H1 (cell line): ENCODE data around the gene COL6A3. TPM values are rescaled to one million over a fixed set of nuclear protein-coding genes. Genes with fewer than 3 reads are reported as not detected.

ENCODE experiments used
- CTCF ChIA-PET: fragments of 300-600 bp; sonication (Branson Sonifier 250); formaldehyde crosslinking; loops from one replicate; lab custom pipeline; 2021; ENCODE audit not compliant: partially characterized antibody; lab: Charles Lee
- POLR2A ChIA-PET: fragments of 300-600 bp; sonication (Branson Sonifier 250); formaldehyde crosslinking; loops from one replicate; lab custom pipeline; 2021; ENCODE audit warnings: inconsistent platforms; ENCODE audit not compliant: partially characterized antibody; lab: Charles Lee
- DNase-seq, 2 experiments: peaks; one replicate each; pipeline versions ENCODE4 v3.0.0 to v3.0.0-alpha.2; 2010 to 2022; ENCODE audit warnings: low spot score in 2 of 2, low read depth in 1 of 2, mixed read lengths in 1 of 2
- FAIRE-seq: peaks from 2 replicates; lab custom pipeline; 2011; peaks lifted over from hg19 to GRCh38; lab: Jason Lieb, UNC
- H2AFZ ChIP-seq: 2 replicates; pipeline ENCODE4 v1.8.1; 2012; ENCODE audit warnings: low read length, inconsistent platforms
- H2AK5ac ChIP-seq: 2 replicates; pipeline ENCODE4 v1.6.1; 2013; ENCODE audit warnings: low read depth, low read length
- H2BK120ac ChIP-seq: replicated peaks from 2 replicates; pipeline ENCODE3; 2013; ENCODE audit warnings: low read depth, low read length, inconsistent platforms
- H2BK12ac ChIP-seq: 2 replicates; pipeline ENCODE4 v1.6.1; 2013; ENCODE audit warnings: low read depth, low read length
- H2BK15ac ChIP-seq: 2 replicates; pipeline ENCODE4 v1.6.1; 2013; ENCODE audit warnings: low read length
- H2BK20ac ChIP-seq: 2 replicates; pipeline ENCODE4 v1.6.1; 2013; ENCODE audit warnings: low read length
- H2BK5ac ChIP-seq: 2 replicates; pipeline ENCODE4 v1.6.1; 2013; ENCODE audit warnings: low read depth, low read length
- H3K14ac ChIP-seq: 2 replicates; pipeline ENCODE4 v1.6.1; 2013; ENCODE audit warnings: inconsistent platforms; ENCODE audit not compliant: insufficient read length
- H3K18ac ChIP-seq: 2 replicates; pipeline ENCODE4 v1.6.1; 2013; ENCODE audit warnings: low read length; ENCODE audit errors: extremely low read depth
- H3K23ac ChIP-seq: 2 replicates; pipeline ENCODE4 v1.6.1; 2013; ENCODE audit warnings: inconsistent platforms; ENCODE audit not compliant: insufficient read length
- H3K23me2 ChIP-seq: 2 replicates; pipeline ENCODE4 v1.6.1; 2013; ENCODE audit warnings: low read depth, low read length
- H3K27ac ChIP-seq: 2 replicates; pipeline ENCODE4 v1.6.1; 2011; ENCODE audit warnings: low read depth, low read length, inconsistent platforms
- H3K27me3 ChIP-seq, 4 experiments: replicated peaks in 1 of 4; 1 replicate in 1 of 4; 2 replicates in 3 of 4; pipeline versions ENCODE4 v1.6.1 to v1.8.1; 2011 to 2013; ENCODE audit warnings: low read length in 3 of 4, mild to moderate bottlenecking in 3 of 4, inconsistent platforms in 2 of 4, mixed read lengths in 2 of 4, moderate library complexity in 1 of 4; ENCODE audit not compliant: control insufficient read depth in 3 of 4, insufficient read depth in 3 of 4; ENCODE audit errors: extremely low read depth in 1 of 4
- H3K36me3 ChIP-seq, 4 experiments: 2 replicates each; pipeline versions ENCODE4 v1.6.1 to v1.8.1; 2011 to 2013; ENCODE audit warnings: mild to moderate bottlenecking in 4 of 4, low read length in 3 of 4, moderate library complexity in 2 of 4, control low read depth in 1 of 4, inconsistent platforms in 1 of 4; ENCODE audit not compliant: insufficient read depth in 4 of 4, control insufficient read depth in 2 of 4
- H3K4ac ChIP-seq: replicated peaks from 2 replicates; pipeline ENCODE3; 2013; ENCODE audit warnings: low read length, low read depth, mixed read lengths, inconsistent platforms; ENCODE audit not compliant: insufficient read length
- H3K4me1 ChIP-seq, 4 experiments: replicated peaks in 1 of 4; 1 replicate in 1 of 4; 2 replicates in 3 of 4; pipeline versions ENCODE4 v1.6.1 to v1.8.1; 2011 to 2013; ENCODE audit warnings: low read length in 3 of 4, inconsistent platforms in 2 of 4, mixed read lengths in 1 of 4; ENCODE audit not compliant: insufficient read depth in 4 of 4, control insufficient read depth in 3 of 4
- H3K4me2 ChIP-seq, 2 experiments: 2 replicates each; pipeline versions ENCODE4 v1.6.1 to v1.8.1; 2011 to 2013; ENCODE audit warnings: low read depth in 2 of 2, low read length in 2 of 2, control low read depth in 1 of 2, inconsistent platforms in 1 of 2, mild to moderate bottlenecking in 1 of 2; ENCODE audit not compliant: insufficient read depth in 1 of 2
- H3K4me3 ChIP-seq, 4 experiments: fragments of 200-600, 300-600 bp in 1 of 4; sonication (generic), shearing (Covaris generic), sonication (Bioruptor Twin) in 1 of 4; 2 replicates each; pipeline versions ENCODE4 v1.5.1 to v1.8.1; 2011 to 2016; ENCODE audit warnings: low read length in 4 of 4, low read depth in 3 of 4, control low read depth in 2 of 4, inconsistent platforms in 2 of 4, mild to moderate bottlenecking in 2 of 4, mixed read lengths in 1 of 4, moderate library complexity in 1 of 4; ENCODE audit not compliant: insufficient read depth in 2 of 4; ENCODE audit errors: extremely low read depth in 1 of 4
- H3K56ac ChIP-seq: replicated peaks from 2 replicates; pipeline ENCODE3; 2013; ENCODE audit warnings: low read depth, mild to moderate bottlenecking, mixed read lengths, low read length, inconsistent platforms; ENCODE audit not compliant: insufficient read length
- H3K79me1 ChIP-seq: 2 replicates; pipeline ENCODE4 v1.6.1; 2013; ENCODE audit warnings: low read depth, low read length, control low read depth
- H3K79me2 ChIP-seq, 2 experiments: 2 replicates each; pipeline versions ENCODE4 v1.6.1 to v1.8.1; 2012 to 2013; ENCODE audit warnings: low read length in 2 of 2, mild to moderate bottlenecking in 2 of 2, inconsistent platforms in 1 of 2; ENCODE audit not compliant: insufficient read depth in 2 of 2, control insufficient read depth in 1 of 2
- H3K9ac ChIP-seq, 4 experiments: replicated peaks in 1 of 4; 1 replicate in 1 of 4; 2 replicates in 3 of 4; pipeline versions ENCODE4 v1.6.1 to v1.8.1; 2011 to 2013; ENCODE audit warnings: low read depth in 3 of 4, low read length in 3 of 4, control low read depth in 2 of 4, mild to moderate bottlenecking in 2 of 4, moderate library complexity in 2 of 4, inconsistent platforms in 1 of 4; ENCODE audit errors: extremely low read depth in 1 of 4
- H3K9me3 ChIP-seq, 2 experiments: 2 replicates each; pipeline versions ENCODE4 v1.6.1 to v1.8.1; 2012 to 2013; ENCODE audit warnings: mild to moderate bottlenecking in 2 of 2, moderate library complexity in 2 of 2, control low read depth in 1 of 2, inconsistent platforms in 1 of 2, low read depth in 1 of 2, low read length in 1 of 2, mixed read lengths in 1 of 2; ENCODE audit not compliant: insufficient read depth in 2 of 2
- H4K20me1 ChIP-seq, 2 experiments: replicated peaks in 1 of 2; 2 replicates each; pipeline versions ENCODE3 to v1.8.1; 2011 to 2013; ENCODE audit warnings: inconsistent platforms in 2 of 2, low read length in 2 of 2, mild to moderate bottlenecking in 1 of 2; ENCODE audit not compliant: insufficient read depth in 2 of 2, control insufficient read depth in 1 of 2
- H4K5ac ChIP-seq: 2 replicates; pipeline ENCODE4 v1.6.1; 2013; ENCODE audit warnings: low read length, low read depth, mixed read lengths, inconsistent platforms; ENCODE audit not compliant: insufficient read length
- H4K8ac ChIP-seq: 2 replicates; pipeline ENCODE4 v1.8.0; 2013; ENCODE audit warnings: mild to moderate bottlenecking, moderate library complexity, low read length, inconsistent platforms; ENCODE audit not compliant: insufficient read depth; ENCODE audit errors: extremely low read depth
- H4K91ac ChIP-seq: replicated peaks from 2 replicates; pipeline ENCODE3; 2013; ENCODE audit warnings: low read length, mixed read lengths, inconsistent platforms; ENCODE audit not compliant: insufficient read length
- ASH2L ChIP-seq: fragments of 200-600, 300-600 bp; sonication (generic); IDR thresholded peaks from one replicate; pipeline ENCODE4 v1.7.1; 2017; ENCODE audit warnings: low read length
- BCL11A ChIP-seq, 2 experiments: IDR thresholded peaks; one replicate each; pipeline ENCODE4 v1.6.1; 2011; ENCODE audit warnings: low read depth in 2 of 2, low read length in 2 of 2, mild to moderate bottlenecking in 2 of 2
- BRCA1 ChIP-seq: IDR thresholded peaks from 2 replicates; pipeline ENCODE4 v1.6.1; 2012; ENCODE audit warnings: low read depth, low read length, improper control_type of control experiment
- CBX5 ChIP-seq: fragments of 300-800, 300-1000 bp; sonication (generic); IDR thresholded peaks from 2 replicates; pipeline ENCODE4 v1.7.1; 2016; ENCODE audit warnings: antibody characterized with exemption, low read length, low read depth
- CEBPB ChIP-seq: IDR thresholded peaks from 2 replicates; pipeline ENCODE4 v1.6.1; 2012; ENCODE audit warnings: low read depth, low read length
- CREB1 ChIP-seq: IDR thresholded peaks from 2 replicates; pipeline ENCODE4 v1.6.1; 2012; ENCODE audit warnings: inconsistent platforms
- HDAC6 ChIP-seq: IDR thresholded peaks from one replicate; pipeline ENCODE4 v1.7.1; 2012; ENCODE audit warnings: low read depth, mild to moderate bottlenecking, inconsistent platforms, low read length, moderate library complexity
- KDM4A ChIP-seq: IDR thresholded peaks from one replicate; pipeline ENCODE4 v1.7.1; 2012; ENCODE audit warnings: low read depth, mild to moderate bottlenecking, moderate library complexity, low read length, inconsistent platforms; ENCODE audit not compliant: severe bottlenecking
- MAX ChIP-seq: IDR thresholded peaks from 2 replicates; pipeline ENCODE4 v1.6.1; 2012; ENCODE audit warnings: inconsistent platforms
- PHF8 ChIP-seq: fragments of 200-600 bp; sonication (generic); conservative IDR thresholded peaks from 2 replicates; pipeline ENCODE4 v1.7.1; 2012; ENCODE audit warnings: low read depth, mild to moderate bottlenecking, inconsistent platforms, low read length, moderate library complexity
- SAP30 ChIP-seq: fragments of 300-600 bp; sonication (generic); IDR thresholded peaks from 2 replicates; pipeline ENCODE4 v1.7.1; 2012; ENCODE audit warnings: low read length, moderate library complexity, mild to moderate bottlenecking, inconsistent platforms; ENCODE audit not compliant: insufficient read depth, insufficient replicate concordance
- SIN3A ChIP-seq, 2 experiments: IDR thresholded peaks in 1 of 2; conservative IDR thresholded peaks in 1 of 2; 2 replicates each; pipeline ENCODE4 v1.6.1; 2011 to 2012; ENCODE audit warnings: low read length in 2 of 2, improper control_type of control experiment in 1 of 2, low read depth in 1 of 2, mild to moderate bottlenecking in 1 of 2
- SP2 ChIP-seq: IDR thresholded peaks from 2 replicates; pipeline ENCODE4 v1.6.1; 2012; ENCODE audit warnings: mild to moderate bottlenecking, low read length, inconsistent platforms
- SUZ12 ChIP-seq: fragments of 200-600 bp; sonication (generic); IDR thresholded peaks from 2 replicates; pipeline ENCODE4 v1.6.1; 2012; ENCODE audit warnings: mild to moderate bottlenecking, inconsistent platforms, low read length, moderate library complexity, mixed read lengths
- TEAD4 ChIP-seq: IDR thresholded peaks from 2 replicates; pipeline ENCODE4 v1.6.1; 2012; ENCODE audit warnings: low read depth, low read length, inconsistent platforms, mixed read lengths
- WGBS, 2 experiments: shearing (Covaris generic) in 1 of 2; methylation state at CpG; one replicate each; pipeline versions ENCODE4 v1.1.6 to v1.1.7; 2013 to 2015; ENCODE audit warnings: low lambda C conversion rate in 2 of 2, mixed read lengths in 2 of 2, inconsistent platforms in 1 of 2, low coverage in 1 of 2, missing lambda C conversion rate in 1 of 2; ENCODE audit not compliant: insufficient replicate concordance in 2 of 2, insufficient coverage in 1 of 2, insufficient read length in 1 of 2; ENCODE audit errors: extremely low coverage in 1 of 2, missing lambda C conversion rate in 1 of 2; 5-methylcytosine and 5-hydroxymethylcytosine counted together
- polyA plus RNA-seq, 7 experiments: library from polyadenylated mRNA; depleted of rRNA in 3 of 7; stranded (reverse) in 5 of 7; unstranded in 2 of 7; fragments of >200 nt in 5 of 7; fragments of 200-250 nt in 2 of 7; gene quantifications; 1 replicate in 5 of 7; 2 replicates in 1 of 7; 4 replicates in 1 of 7; pipeline versions ENCODE4 v1.2.1 to v1.2.3, GENCODE V29; 2011 to 2013; ENCODE audit warnings: missing spikeins in 2 of 7, mixed read lengths in 2 of 7
- total RNA-seq: library from RNA; stranded (reverse); fragmentation: NEBNext Ultra II Directional; extraction: Animal tissue kit (Norgen Biotek cat#: 25700); gene quantifications from 2 replicates; pipeline ENCODE4 v1.2.1, GENCODE V29; 2021

Gene COL6A3
- total and polyA plus RNA-seq, 2 of the 8 experiments (the other 6 are each of a cell fraction or from before 2014, with no cell fraction given): 1.2 to 3.4 TPM

- Histone ChIP-seq H4K5ac (no peak overlapping the region), H3K9me3 (no peaks in the 10 kb centered on the region), H4K20me1 (no peaks in the 10 kb centered on the region), H2BK12ac (no peak overlapping the region), H2AK5ac (no peak overlapping the region), H3K4ac (no peak overlapping the region), H3K14ac (no peak overlapping the region), H4K91ac (no peak overlapping the region), H3K79me2 (no peaks in the 10 kb centered on the region), H4K8ac (no peak overlapping the region), H2BK15ac (no peak overlapping the region), H3K9ac (no peak overlapping the region), H2BK5ac (no peak overlapping the region), H3K27ac (no peak overlapping the region), H3K56ac (no peak overlapping the region), H3K79me1 (no peaks in the 10 kb centered on the region), H3K36me3 (no peaks in the 10 kb centered on the region), H3K23ac (no peak overlapping the region), H3K18ac (no peak overlapping the region), H3K23me2 (no peaks in the 10 kb centered on the region), H3K27me3 (no peaks in the 10 kb centered on the region), H2BK20ac (no peak overlapping the region), H3K4me1 (no peaks in the 10 kb centered on the region), H3K4me3 (no peak overlapping the region), H2BK120ac (no peak overlapping the region), H2AFZ (no peak overlapping the region), H3K4me2 (no peak overlapping the region)
- CTCF ChIA-PET: interaction anchor here (0.7 to 2.2 kb wide), 6 partner anchors 10 to 228 kb away, joined by 3 to 8 read pairs (median 4); no protein-coding TSS in a partner anchor
- whole genome bisulfite sequencing, 2 experiments: 95% methylated on average over 4 of the region's 4 CpGs; no CpG with 5 or more reads in 1 of the 2 experiments
- DNase-seq (no peak), FAIRE-seq (no peak)
- POLR2A ChIA-PET: no interaction called here
- TF ChIP-seq SUZ12 (no peak), SP2 (no peak), ASH2L (no peak), SAP30 (no peak), PHF8 (no peak), CEBPB (no peak), MAX (no peak), CBX5 (no peak), KDM4A (no peak), HDAC6 (no peak), TEAD4 (no peak), CREB1 (no peak), SIN3A (conservative IDR thresholded peaks at IDR 0.05 in 1 of 2, IDR thresholded peaks at IDR 0.05 in 1 of 2; ENCODE audit: low read depth in 1 of 2, low read length in 2 of 2) (no peak), BRCA1 (no peak), BCL11A (IDR thresholded peaks at IDR 0.05; ENCODE audit: low read depth in 2 of 2, low read length in 2 of 2) (no peak)
Measured at GRCh38 chr2:237393523-237393922, 20.4 kb downstream of the COL6A3 start.
